A549 (cell line): ENCODE results near the gene SLC43A1.
A peak's percentile ranks its signal among the peaks of the same experiment; 100 is the strongest.

ENCODE experiments used
- MYC ChIP-seq: IDR thresholded peaks from 2 replicates; pipeline ENCODE4 v1.6.1; 2012; ENCODE audit warnings: mild to moderate bottlenecking, inconsistent platforms, low read length, improper control_type of control experiment, borderline replicate concordance
- NR3C1 ChIP-seq: fragments of >200 bp; sonication (Bioruptor Twin); formaldehyde crosslinking; IDR thresholded peaks from 3 replicates; pipeline ENCODE4 v1.6.1; 2017
- POLR2A ChIP-seq: IDR thresholded peaks from 2 replicates; pipeline ENCODE4 v1.6.1; 2012; ENCODE audit warnings: mild to moderate bottlenecking, low read length
- RNF2 ChIP-seq: fragments of 200-600 bp; sonication (generic); IDR thresholded peaks from 2 replicates; pipeline ENCODE4 v1.6.1; 2016; ENCODE audit warnings: low read depth, mild to moderate bottlenecking, antibody characterized with exemption, moderate library complexity, borderline replicate concordance
- TF ChIP-seq, protein P1 (sequence below): fragments of >200 bp; sonication (Bioruptor Twin); formaldehyde crosslinking; IDR thresholded peaks from 3 replicates; pipeline ENCODE4 v1.5.1; 2016

GRCh38 chr11:57456960-57457642 is 58.4 kb downstream of the SLC43A1 start:
- TF ChIP-seq, protein P1, sequence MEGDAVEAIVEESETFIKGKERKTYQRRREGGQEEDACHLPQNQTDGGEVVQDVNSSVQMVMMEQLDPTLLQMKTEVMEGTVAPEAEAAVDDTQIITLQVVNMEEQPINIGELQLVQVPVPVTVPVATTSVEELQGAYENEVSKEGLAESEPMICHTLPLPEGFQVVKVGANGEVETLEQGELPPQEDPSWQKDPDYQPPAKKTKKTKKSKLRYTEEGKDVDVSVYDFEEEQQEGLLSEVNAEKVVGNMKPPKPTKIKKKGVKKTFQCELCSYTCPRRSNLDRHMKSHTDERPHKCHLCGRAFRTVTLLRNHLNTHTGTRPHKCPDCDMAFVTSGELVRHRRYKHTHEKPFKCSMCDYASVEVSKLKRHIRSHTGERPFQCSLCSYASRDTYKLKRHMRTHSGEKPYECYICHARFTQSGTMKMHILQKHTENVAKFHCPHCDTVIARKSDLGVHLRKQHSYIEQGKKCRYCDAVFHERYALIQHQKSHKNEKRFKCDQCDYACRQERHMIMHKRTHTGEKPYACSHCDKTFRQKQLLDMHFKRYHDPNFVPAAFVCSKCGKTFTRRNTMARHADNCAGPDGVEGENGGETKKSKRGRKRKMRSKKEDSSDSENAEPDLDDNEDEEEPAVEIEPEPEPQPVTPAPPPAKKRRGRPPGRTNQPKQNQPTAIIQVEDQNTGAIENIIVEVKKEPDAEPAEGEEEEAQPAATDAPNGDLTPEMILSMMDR: peak; percentile 86
- TF ChIP-seq POLR2A (no peak), RNF2 (no peak), MYC (no peak), NR3C1 (no peak)
